IPS DF 4.7 (cell line): Measurements from ENCODE around the gene ZCWPW1.
"Not testable (repeated sequence)": the region's sequence is repeated elsewhere in the genome, so short reads cannot be mapped to it uniquely, and the experiment has no call there.

Source experiments
- DNase-seq: peaks from one replicate; pipeline ENCODE4 v3.0.0-alpha.2; 2013; ENCODE audit warnings: low spot score; ENCODE audit errors: extremely low read depth

ZCWPW1 gene

GRCh38 chr7:100402241-100402640, 26.3 kb downstream of the ZCWPW1 start:
- DNase-seq: no peak

GRCh38 chr7:100401811-100402210, 26.7 kb downstream of the ZCWPW1 start:
- DNase-seq: no peak

- DNase-seq: no peak
Measured at GRCh38 chr7:100400656-100401055, 27.8 kb downstream of the ZCWPW1 start.

GRCh38 chr7:100400041-100400440, 28.5 kb downstream of the ZCWPW1 start:
- DNase-seq: no peak

GRCh38 chr7:100398239-100398638, 30.3 kb downstream of the ZCWPW1 start:
- no peak for DNase-seq

- DNase-seq: no peak
Measured at GRCh38 chr7:100397315-100398081, 31.0 kb downstream of the ZCWPW1 start.

- DNase-seq: no peak
Measured at GRCh38 chr7:100396421-100396982, 32.0 kb downstream of the ZCWPW1 start.

- DNase-seq: no peak
Measured at GRCh38 chr7:100394077-100394476, 34.4 kb downstream of the ZCWPW1 start.

GRCh38 chr7:100393233-100393905, 35.1 kb downstream of the ZCWPW1 start:
- no peak for DNase-seq

- no peak for DNase-seq
Measured at GRCh38 chr7:100390286-100391009, 38.1 kb downstream of the ZCWPW1 start.

- no peak for DNase-seq
Measured at GRCh38 chr7:100389437-100390088, 38.9 kb downstream of the ZCWPW1 start.

- no peak for DNase-seq
Measured at GRCh38 chr7:100387695-100388094, 40.8 kb downstream of the ZCWPW1 start.

- no peak for DNase-seq
Measured at GRCh38 chr7:100386940-100387339, 41.6 kb downstream of the ZCWPW1 start.

- no peak for DNase-seq
Measured at GRCh38 chr7:100384628-100385294, 43.7 kb downstream of the ZCWPW1 start.

GRCh38 chr7:100382234-100382853, 46.2 kb downstream of the ZCWPW1 start:
- not testable (repeated sequence) for DNase-seq

GRCh38 chr7:100381531-100382233, 46.8 kb downstream of the ZCWPW1 start:
- DNase-seq: not testable (repeated sequence)

GRCh38 chr7:100380196-100380595, 48.3 kb downstream of the ZCWPW1 start:
- no peak for DNase-seq

GRCh38 chr7:100378114-100378755, 50.3 kb downstream of the ZCWPW1 start:
- no peak for DNase-seq

GRCh38 chr7:100376066-100376465, 52.4 kb downstream of the ZCWPW1 start:
- DNase-seq: no peak
